GM12873 (cell line): ENCODE results near the gene CAMKK2.

Experiments
- TF ChIP-seq, protein P1 (sequence below): IDR thresholded peaks from 2 replicates; pipeline ENCODE4 v1.5.1; 2012; ENCODE audit warnings: low read depth, mild to moderate bottlenecking, moderate library complexity, low read length, control low read depth; ENCODE audit not compliant: insufficient read depth; ENCODE audit errors: missing control alignments

The CAMKK2 gene

DNA sequence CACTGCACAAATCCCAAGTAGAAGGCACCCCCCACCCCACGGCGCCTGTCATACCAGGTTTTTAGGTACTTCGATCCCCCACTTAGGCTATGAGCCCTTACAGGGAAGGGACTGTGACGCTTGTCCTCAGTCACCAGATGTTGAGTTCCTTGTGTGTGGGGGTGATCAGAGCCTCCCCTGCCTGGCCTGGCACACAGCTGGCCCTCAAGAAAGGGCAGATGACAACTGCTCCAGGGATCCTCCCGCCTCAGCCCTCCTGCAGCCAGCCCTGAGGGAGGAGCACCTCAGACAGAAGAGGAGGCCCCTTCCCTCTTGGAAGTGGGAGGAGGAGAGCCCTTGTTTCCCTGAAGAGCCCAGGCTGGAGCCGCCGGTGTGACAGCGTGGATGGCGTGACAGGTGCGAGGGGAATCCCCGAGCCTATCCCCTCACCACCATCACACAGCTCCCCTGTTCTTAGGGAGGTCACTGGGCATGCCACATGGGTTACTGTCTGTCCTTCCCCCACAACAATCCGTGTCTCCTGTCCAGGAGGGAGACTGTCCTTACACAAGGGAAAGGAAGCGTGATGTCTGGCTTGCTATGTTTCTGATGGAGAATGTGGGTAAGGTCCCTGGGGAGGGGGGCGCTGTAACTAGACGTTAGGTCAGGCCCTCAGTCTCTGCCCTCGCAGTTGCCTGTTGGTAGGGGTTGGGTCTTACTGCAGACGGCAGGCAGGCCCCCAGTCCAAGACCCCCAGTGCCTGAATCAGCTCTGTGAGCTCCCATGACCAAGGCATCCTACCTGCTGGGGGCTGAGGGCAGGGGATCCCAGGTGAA, 55.1 kb downstream of the CAMKK2 start:
- TF ChIP-seq, protein P1, sequence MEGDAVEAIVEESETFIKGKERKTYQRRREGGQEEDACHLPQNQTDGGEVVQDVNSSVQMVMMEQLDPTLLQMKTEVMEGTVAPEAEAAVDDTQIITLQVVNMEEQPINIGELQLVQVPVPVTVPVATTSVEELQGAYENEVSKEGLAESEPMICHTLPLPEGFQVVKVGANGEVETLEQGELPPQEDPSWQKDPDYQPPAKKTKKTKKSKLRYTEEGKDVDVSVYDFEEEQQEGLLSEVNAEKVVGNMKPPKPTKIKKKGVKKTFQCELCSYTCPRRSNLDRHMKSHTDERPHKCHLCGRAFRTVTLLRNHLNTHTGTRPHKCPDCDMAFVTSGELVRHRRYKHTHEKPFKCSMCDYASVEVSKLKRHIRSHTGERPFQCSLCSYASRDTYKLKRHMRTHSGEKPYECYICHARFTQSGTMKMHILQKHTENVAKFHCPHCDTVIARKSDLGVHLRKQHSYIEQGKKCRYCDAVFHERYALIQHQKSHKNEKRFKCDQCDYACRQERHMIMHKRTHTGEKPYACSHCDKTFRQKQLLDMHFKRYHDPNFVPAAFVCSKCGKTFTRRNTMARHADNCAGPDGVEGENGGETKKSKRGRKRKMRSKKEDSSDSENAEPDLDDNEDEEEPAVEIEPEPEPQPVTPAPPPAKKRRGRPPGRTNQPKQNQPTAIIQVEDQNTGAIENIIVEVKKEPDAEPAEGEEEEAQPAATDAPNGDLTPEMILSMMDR = no peak

DNA sequence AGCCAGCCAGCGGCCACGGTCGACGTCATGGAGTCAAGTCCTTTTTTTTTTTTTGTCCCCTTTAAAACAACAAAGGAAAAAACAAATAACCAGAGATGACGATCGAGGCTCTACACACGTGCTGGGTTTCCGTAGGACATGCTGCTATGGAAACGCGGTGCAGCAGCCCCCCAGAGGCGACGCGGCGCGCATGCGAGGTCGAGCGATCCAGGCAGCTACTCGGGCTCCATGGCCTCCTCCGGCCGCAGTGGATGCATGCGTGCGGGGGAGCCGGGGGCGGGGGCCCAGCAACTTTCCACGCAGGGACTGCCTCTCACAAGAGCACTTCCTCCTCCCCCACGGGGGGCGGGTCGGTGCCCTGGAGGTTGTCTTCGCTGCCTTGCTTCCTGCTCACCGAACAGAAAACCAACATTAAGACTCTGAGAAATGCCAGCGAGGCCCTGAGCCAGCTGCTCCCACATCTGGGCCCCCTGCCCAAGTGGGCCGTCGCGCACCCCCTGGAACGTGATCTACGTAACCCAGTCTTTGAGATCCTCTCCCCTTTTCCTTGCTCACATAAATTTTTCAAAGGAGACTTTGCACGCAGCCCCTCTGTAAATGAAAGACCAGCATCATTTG, 55.9 kb downstream of the CAMKK2 start:
- TF ChIP-seq, protein P1 = no peak

DNA sequence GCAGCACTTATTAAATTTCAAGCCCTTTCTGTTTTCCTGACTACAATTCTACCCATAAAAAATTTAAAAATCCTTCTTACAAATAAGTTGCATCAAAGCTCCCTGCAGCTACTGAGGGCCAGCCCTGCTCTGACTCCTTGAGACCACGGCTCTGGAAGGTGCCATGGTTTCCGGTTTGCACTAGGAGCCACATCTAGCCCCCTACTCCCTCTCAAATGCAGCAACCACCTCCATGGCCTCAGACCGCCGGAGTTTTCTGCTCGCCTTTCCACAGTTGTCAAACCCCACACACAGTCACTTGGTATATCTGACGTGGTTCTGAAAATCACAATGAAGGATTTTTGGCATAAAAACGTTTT, 56.5 kb downstream of the CAMKK2 start:
- TF ChIP-seq, protein P1 = no peak

DNA sequence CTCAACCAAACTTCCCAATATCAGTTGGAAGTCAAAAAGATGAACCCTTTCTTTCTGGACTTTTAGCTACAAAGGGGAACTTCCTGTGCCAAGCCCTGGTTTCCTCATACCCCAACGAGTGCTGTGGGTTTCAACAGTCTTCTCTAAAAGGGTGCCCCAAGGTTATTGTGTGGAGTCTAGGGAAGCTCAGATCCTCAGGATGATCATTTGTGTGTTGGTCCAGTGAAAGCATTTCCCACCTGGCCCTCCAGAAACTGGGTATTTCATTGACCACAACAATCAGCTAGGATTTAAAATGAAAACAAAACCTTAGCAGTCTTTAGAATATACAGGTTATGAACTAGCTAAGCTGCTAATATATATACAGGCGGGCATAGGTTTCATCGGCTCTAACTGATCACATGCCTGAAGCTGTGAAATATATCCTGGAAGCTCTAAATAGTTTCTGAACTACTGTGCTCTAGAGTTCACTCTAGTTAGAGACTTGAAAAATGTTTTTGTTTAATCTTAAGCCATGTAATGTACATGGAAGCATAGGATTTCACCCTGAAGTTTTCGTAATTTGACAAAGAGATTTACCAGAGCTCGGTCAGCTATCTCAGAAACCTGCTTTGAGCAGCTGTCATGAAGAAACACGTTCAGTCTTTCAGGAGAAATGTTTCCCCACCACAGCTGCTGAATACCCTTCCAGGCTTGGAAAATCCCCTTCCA, 57.0 kb downstream of the CAMKK2 start:
- TF ChIP-seq, protein P1 = no peak

DNA sequence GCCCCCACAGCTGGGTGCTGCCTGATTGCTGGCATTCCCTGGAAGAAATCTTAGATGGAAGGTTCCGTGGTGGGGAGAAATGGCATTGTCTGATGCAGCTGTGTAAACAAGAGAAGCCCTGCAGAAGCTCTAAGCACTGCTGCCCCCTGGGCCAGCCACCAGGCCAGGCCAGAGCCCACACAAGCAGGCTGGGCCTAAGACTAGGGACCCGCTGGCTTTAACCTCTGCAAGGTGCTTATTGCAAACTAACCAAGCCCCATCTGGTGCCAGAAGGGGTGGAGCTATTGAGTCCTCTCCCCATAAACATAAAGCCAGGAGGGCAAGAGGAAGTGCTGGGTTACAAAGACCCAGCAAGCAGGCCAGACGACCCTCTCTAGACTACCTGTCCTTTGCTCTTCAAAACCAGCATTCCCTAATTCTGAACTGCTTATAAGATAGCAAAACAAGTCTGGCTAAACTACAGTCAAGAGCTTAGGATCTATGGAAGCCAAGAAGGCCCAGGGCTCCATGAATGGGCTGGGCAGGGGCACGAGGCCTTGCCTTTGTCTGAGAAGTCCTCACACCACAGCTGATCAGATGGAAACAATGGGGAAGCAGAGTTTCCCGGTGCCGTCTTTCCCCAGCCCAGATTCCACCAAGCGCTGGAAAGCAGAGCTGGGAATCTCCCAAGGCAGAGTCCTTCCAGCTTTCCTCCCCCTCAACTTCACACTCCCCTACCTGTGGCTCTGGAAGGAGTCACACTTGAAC, 57.7 kb downstream of the CAMKK2 start:
- TF ChIP-seq, protein P1 = no peak

DNA sequence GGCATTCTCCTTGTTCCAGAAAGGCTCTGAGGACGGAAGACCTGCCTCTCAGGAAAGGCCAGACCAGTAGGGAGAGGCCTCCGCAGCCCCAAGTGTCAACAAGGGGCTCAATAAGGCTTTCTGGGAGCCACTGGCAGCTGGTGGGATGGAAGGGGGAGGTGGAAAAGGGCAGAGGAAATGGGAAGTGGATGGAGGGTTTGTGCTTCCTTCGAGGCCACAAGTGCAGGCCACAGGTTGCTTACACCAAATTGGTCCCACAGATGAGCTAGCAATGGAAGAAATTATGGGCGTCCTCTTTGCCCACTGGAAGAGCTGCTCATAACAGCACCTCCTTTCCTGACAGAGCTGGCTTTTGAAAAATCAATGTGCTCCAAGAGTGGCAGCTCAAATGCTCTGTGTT, 58.4 kb downstream of the CAMKK2 start:
- TF ChIP-seq, protein P1 = no peak
